Retinal pigment epithelial cell (primary cell): ENCODE measurements around the gene SLU7.

Source experiments
- DNase-seq: peaks from one replicate; pipeline ENCODE4 v3.0.0-alpha.2; 2010; ENCODE audit warnings: low read depth
- H3K4me3 ChIP-seq: 2 replicates; pipeline ENCODE4 v1.5.1; 2011; ENCODE audit warnings: mild to moderate bottlenecking, low read length, control low read depth, moderate library complexity
- TF ChIP-seq, protein P1 (sequence below): conservative IDR thresholded peaks from 2 replicates; pipeline ENCODE4 v1.5.1; 2011; ENCODE audit warnings: low read depth, low read length, control low read depth, inconsistent platforms

SLU7 gene

DNA sequence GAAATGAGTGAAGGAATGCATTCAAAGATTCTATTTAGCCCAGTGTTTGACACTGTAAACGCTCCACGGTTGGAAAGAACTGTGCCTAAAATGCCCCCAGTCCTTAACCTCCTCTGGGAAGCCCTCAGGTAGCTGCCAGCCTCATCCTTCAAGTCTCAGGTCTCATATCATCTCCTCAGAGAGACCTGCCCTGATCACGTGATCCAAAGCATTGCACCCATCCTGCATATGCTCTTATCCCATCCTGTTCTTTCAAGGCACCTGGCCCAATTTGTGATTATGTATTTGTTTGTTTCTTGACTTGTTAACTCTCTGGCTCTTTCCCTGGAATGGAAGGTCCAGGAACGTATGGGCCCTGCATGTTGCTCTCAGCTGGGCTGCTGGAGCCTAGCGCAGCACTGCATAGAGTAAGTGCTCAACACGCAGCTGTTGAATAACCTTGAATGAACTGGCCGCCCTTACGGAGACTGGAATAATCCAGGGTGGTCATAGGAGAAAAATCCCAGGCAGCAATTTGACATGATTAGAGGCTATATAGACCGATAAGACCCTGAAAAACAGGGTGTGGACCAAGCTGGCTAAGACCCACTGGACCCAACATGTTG, 57.2 kb downstream of the SLU7 start:
- H3K4me3 ChIP-seq: no peak overlapping the region
- TF ChIP-seq, protein P1, sequence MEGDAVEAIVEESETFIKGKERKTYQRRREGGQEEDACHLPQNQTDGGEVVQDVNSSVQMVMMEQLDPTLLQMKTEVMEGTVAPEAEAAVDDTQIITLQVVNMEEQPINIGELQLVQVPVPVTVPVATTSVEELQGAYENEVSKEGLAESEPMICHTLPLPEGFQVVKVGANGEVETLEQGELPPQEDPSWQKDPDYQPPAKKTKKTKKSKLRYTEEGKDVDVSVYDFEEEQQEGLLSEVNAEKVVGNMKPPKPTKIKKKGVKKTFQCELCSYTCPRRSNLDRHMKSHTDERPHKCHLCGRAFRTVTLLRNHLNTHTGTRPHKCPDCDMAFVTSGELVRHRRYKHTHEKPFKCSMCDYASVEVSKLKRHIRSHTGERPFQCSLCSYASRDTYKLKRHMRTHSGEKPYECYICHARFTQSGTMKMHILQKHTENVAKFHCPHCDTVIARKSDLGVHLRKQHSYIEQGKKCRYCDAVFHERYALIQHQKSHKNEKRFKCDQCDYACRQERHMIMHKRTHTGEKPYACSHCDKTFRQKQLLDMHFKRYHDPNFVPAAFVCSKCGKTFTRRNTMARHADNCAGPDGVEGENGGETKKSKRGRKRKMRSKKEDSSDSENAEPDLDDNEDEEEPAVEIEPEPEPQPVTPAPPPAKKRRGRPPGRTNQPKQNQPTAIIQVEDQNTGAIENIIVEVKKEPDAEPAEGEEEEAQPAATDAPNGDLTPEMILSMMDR: no peak
- DNase-seq: no peak

DNA sequence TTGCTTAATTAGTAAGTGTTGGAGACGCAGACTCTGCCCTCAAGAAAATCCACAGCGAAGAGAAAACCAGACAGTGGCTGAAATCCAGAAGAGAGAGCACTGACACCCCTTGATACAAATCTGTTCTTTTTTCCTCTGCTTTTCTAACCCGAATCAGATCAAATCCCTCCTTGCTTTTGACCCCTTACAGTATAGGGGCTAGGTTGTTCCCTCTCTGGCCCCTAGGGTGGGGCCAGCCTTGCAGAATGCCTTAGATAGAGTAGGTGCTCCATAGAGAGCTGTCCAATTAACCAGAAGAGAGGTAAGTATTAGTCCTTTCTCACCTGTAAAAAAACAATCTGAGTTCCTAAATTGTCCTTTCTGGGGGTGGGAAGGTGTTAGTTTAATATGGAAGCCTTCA, 58.6 kb downstream of the SLU7 start:
- TF ChIP-seq, protein P1: no peak
- no peak for DNase-seq
- H3K4me3 ChIP-seq: no peak overlapping the region

GRCh38 chr5:160359816-160360215, 59.1 kb downstream of the SLU7 start:
- no peak overlapping the region for H3K4me3 ChIP-seq
- TF ChIP-seq, protein P1: no peak
- DNase-seq: no peak

GRCh38 chr5:160359242-160359641, 59.6 kb downstream of the SLU7 start:
- no peak overlapping the region for H3K4me3 ChIP-seq
- TF ChIP-seq, protein P1: no peak
- DNase-seq: no peak

DNA sequence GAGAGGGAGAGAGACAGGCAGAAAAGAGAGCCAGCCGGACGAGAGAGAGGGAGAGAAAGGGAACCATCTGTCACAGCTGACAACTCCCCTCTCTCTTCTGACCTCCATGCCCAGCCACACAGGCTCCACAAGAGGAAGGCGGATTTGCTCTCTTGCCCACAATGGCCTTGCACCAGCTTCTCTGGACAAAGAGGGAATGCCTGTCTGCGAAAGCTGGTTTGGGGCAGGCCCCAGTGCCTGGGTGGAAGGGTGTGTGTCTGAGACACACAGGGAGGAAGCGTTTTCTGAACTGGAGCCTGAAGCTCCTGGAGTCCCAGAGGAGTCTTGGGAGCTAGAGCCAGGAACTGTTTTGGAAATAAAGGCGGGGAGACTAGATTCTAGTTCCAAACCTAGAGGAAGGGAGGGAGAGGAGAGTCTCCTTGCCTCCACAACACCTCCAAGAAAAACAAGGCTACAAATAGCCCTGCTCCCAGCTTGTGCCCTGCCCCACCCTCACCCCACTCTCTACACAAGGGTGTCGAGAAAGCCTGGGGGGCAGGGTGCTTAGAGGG, 60.9 kb downstream of the SLU7 start:
- DNase-seq: no peak
- H3K4me3 ChIP-seq: no peak overlapping the region
- TF ChIP-seq, protein P1: no peak

DNA sequence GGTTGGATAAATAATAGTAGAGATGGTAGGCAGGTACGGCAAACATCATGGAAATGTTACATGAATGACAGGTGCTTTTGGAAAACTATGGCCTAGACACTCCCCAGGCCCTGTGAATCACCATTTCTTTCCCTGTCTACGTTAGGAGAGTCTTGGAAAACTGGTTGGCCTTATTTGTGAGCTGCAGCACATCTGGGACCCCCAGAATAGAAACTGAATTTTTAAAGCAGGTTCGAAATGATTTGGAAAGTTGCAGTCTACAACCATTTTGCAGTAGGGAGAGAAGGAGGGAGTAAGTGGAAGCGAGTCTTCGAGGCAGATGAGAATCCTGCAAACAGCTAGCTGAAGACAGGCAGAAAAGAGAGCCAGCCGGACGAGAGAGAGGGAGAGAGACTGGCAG, 61.5 kb downstream of the SLU7 start:
- TF ChIP-seq, protein P1: no peak
- no peak for DNase-seq
- H3K4me3 ChIP-seq: no peak overlapping the region
